ENCODE measurements around the gene COL4A2.

Gene COL4A2

GRCh38 chr13:110448230-110448629 is 141.1 kb downstream of the COL4A2 start:
- in situ Hi-C loops (cut with MboI; ENCODE audit: low sequenced_read_pairs) = no loop called here

- in situ Hi-C loops (cut with MboI; ENCODE audit: low sequenced_read_pairs) = no loop called here
These were observed 141.6 kb downstream of the COL4A2 start for GRCh38 chr13:110448677-110449076.

DNA sequence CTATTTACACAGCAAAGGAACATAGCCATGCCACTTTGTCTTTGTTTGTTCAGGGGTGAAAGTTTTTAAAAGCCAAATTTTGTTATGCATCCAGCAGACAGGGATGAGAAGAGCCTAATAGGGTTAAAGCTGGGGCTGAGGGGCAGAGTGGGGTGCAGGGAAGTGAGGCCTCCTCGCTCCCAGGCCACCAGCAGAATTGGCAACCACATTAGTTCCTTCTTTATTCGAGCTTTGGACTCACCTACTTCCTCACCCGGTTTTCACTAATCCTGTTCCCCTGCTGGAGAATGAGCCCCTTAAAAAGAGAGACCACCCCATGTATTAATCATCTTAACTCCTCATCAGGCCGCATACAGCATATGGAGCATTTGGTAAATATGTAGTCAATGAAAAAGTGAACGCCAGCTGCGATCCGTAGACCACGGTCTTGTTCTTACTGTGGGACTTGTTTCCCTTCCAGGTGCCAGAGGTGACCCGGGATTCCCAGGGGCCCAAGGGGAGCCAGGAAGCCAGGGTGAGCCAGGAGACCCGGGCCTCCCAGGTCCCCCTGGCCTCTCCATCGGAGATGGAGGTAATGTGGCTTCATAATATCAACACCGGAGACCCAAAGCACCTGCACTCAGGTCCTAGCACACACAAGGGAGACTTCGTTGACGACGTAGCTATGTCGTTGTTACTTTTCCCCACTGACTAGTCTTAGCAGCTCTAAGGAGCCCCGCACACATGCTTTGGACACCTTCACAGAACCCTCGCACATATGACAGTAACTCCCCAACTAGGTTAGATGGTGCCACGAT is 142.3 kb downstream of the COL4A2 start:
- in situ Hi-C loops (cut with MboI; ENCODE audit: low sequenced_read_pairs) = loop anchor here (25.0 kb wide), 1 partner anchor 113 kb away; the partner anchor contains the start of gene RAB20

DNA sequence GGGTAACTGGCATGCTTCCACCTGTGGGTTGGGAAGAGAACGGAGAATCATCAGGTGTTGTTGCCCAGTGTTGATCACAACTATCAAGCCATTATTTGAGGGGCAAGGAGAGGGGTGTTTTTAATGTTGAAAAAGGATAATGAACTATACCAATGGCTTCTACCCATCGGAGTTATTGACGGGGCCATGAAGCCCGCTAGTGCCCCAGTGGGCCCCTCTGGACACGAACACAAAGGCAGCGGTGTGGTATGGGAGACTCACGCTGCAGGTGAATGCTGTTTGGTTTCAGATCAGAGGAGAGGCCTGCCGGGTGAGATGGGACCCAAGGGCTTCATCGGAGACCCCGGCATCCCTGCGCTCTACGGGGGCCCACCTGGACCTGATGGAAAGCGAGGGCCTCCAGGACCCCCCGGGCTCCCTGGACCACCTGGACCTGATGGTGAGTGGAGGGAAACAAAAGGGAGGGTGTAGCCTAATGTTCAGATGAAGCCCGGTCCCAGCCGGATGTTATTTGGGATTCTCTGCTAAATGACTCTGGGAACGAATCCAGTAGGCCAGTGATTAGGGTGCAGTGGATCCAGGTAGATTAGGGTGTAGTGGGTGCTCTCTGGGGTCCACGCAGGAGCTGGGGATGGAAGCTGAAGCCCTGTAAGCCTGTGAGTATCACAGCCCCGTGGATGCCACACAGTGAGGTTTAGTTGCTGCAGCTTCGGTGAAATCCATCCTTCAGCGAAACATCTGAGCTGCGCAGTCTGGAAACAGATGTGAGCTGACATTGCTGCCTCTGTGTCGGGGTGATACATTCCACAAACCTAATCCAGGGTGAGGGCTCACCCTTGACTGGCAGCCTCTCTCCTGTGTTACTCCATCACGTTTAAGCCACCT is 143.2 kb downstream of the COL4A2 start:
- in situ Hi-C loops (cut with MboI; ENCODE audit: low sequenced_read_pairs) = loop anchor here (25.0 kb wide), 1 partner anchor 112 kb away; the partner anchor contains the start of gene RAB20

DNA sequence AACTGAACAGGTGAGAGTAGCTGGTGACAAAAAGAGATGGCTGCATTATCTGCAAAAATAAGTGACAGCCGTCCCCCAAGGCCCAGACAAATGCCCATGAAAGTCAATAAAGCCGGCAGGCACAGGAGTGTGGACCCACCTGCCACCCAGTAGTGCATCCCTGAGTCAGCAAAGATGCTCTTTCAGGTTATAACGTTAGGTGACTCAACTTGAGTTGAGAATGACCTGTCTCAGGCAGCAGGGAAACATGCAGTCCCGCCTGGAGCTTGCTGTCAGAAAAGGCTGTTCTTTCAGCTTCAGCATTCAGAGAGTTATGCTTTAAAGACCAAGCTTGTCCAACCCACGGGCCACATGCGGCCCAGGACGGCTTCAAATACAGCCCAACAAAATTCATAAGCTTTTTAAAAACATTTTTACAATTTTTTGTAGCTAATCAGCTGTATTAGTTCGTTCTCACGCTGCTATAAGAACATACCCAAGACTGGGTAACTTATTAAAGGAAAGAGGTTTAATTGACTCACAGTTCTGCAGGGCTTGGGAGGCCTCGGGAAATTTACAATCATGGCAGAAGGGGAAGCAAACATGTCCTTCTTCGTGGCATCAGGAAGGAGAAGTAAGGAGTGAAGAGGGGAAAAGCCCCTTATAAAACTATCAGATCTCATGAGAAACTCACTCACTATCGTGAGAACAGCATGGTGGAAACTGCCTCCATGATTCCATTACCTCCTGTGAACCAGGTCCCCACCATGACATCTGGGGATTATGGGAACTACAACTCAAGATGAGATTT is 144.1 kb downstream of the COL4A2 start:
- in situ Hi-C loops (cut with MboI; ENCODE audit: low sequenced_read_pairs) = loop anchor here (25.0 kb wide), 1 partner anchor 111 kb away; the partner anchor contains the start of gene RAB20

- in situ Hi-C loops (cut with MboI; ENCODE audit: low sequenced_read_pairs) = loop anchor here (25.0 kb wide), 1 partner anchor 109 kb away; the partner anchor contains the start of gene RAB20
These were observed 146.0 kb downstream of the COL4A2 start for GRCh38 chr13:110453091-110453490.

- in situ Hi-C loops (cut with MboI; ENCODE audit: low sequenced_read_pairs) = loop anchor here (25.0 kb wide), 1 partner anchor 109 kb away; the partner anchor contains the start of gene RAB20
These were observed 146.7 kb downstream of the COL4A2 start for GRCh38 chr13:110453797-110454196.

DNA sequence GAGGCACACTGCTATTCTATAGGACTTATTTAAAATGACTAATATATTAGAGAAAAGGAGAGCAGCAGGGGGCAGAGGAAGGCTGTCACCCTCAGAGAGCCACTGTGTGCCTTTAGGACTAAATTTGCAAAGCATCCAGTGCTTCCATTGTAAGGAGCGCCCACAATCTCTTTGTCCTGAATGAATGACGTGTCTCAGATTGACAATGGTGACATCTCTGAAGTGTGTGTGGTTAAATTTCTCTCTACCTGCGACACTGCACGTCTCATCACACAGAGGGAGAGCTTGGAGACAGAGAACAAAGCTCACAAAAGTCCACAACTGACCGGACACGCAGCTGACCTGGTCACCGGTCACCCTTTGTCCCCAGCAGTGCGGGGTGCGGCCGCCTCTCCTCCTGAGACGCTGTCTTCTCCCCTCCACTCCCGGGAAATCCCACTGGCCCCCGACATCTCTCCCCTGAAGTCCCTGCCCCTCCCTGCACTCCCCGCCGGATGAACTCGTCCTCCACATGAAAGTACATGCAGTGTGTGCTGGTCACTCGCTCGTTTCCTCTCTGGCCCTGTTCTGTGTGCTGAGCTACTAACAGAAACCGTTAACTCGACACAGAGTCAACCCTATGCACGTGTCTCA is 147.3 kb downstream of the COL4A2 start:
- in situ Hi-C loops (cut with MboI; ENCODE audit: low sequenced_read_pairs) = loop anchor here (25.0 kb wide), 1 partner anchor 108 kb away; the partner anchor contains the start of gene RAB20

- in situ Hi-C loops (cut with MboI; ENCODE audit: low sequenced_read_pairs) = loop anchor here (25.0 kb wide), 1 partner anchor 107 kb away; the partner anchor contains the start of gene RAB20
These were observed 147.9 kb downstream of the COL4A2 start for GRCh38 chr13:110454956-110455355.

DNA sequence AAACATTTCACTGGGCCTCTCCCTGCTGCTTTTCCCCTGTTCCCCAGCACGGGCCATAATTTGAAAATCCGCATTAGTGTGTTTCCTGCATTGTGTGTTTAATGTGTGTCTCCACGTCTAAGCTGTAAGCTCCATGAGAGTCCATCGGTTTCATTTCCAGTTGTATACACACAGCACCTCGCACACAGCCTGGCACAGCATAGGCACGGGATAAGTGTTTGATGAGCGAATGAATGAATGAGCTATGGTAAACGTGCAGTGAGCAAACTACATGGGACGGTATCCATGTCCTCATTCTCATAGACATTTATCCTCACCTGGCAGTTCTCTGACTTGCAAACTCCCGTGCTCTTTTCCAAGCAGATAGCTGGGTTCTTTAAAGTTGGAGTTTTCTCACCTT is 148.4 kb downstream of the COL4A2 start:
- in situ Hi-C loops (cut with MboI; ENCODE audit: low sequenced_read_pairs) = loop anchor here (25.0 kb wide), 1 partner anchor 107 kb away; the partner anchor contains the start of gene RAB20

GRCh38 chr13:110455941-110456340 is 148.9 kb downstream of the COL4A2 start:
- in situ Hi-C loops (cut with MboI; ENCODE audit: low sequenced_read_pairs) = loop anchor here (25.0 kb wide), 1 partner anchor 106 kb away; the partner anchor contains the start of gene RAB20

GRCh38 chr13:110456550-110456949 is 149.5 kb downstream of the COL4A2 start:
- in situ Hi-C loops (cut with MboI; ENCODE audit: low sequenced_read_pairs) = loop anchor here (25.0 kb wide), 1 partner anchor 106 kb away; the partner anchor contains the start of gene RAB20

DNA sequence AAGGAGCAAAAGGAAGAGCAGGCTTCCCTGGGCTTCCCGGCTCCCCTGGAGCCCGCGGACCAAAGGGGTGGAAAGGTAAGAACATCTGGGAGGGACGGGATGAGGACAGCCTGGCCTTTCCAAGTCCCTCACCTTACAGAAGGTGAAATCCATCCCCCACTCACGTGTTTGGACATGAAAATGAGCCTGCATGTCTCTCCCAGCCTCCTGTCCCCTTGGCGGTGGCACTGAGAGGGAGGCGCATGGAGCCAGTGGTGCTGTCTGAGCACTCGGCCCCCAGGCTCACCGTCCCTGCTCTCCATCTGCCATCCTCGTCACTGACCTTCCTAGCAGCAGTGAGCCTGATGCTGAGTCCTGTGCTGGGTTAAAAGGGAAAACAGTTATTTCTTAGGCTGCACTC is 150.3 kb downstream of the COL4A2 start:
- in situ Hi-C loops (cut with MboI; ENCODE audit: low sequenced_read_pairs) = loop anchor here (25.0 kb wide), 1 partner anchor 105 kb away; the partner anchor contains the start of gene RAB20

- in situ Hi-C loops (cut with MboI; ENCODE audit: low sequenced_read_pairs) = loop anchor here (25.0 kb wide), 1 partner anchor 104 kb away; the partner anchor contains the start of gene RAB20
These were observed 150.9 kb downstream of the COL4A2 start for GRCh38 chr13:110458017-110458416.

- in situ Hi-C loops (cut with MboI; ENCODE audit: low sequenced_read_pairs) = loop anchor here (25.0 kb wide), 1 partner anchor 104 kb away; the partner anchor contains the start of gene RAB20
These were observed 151.7 kb downstream of the COL4A2 start for GRCh38 chr13:110458594-110459365.

DNA sequence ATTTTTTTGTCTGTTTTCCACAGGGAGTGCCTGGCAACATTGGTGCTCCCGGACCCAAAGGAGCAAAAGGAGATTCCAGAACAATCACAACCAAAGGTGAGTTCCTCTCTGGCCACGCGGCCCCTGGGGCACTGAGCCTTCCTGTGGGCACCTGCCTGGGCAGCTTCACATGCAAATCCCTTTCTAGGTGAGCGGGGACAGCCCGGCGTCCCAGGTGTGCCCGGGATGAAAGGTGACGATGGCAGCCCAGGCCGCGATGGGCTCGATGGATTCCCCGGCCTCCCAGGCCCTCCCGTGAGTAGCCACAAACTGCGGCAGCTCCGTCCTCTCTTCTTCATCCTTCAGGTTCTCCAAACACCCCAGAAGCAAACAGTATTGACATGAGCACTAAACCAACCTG is 155.0 kb downstream of the COL4A2 start:
- in situ Hi-C loops (cut with MboI; ENCODE audit: low sequenced_read_pairs) = loop anchor here (25.0 kb wide), 1 partner anchor 100 kb away; the partner anchor contains the start of gene RAB20

DNA sequence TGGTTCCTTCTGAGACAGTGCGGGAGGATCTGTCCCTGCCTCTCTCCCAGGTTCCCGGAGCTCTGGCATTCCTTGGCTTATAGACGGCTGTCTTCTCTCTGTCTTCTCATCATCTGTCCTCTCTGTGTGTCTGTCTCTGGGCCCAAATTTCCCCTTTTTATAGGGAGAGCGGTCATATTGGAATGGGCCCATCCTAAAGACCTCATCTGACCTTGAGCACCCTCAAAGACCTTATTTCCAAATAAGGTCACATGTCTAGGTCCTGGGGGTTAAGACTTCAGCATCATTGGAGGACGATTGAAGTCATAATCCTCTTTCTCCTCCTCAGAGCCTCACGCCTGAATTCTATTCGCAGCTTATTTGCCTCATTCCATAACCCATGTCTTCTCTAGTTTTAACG is 156.1 kb downstream of the COL4A2 start:
- in situ Hi-C loops (cut with MboI; ENCODE audit: low sequenced_read_pairs) = loop anchor here (25.0 kb wide), 1 partner anchor 99 kb away; the partner anchor contains the start of gene RAB20

DNA sequence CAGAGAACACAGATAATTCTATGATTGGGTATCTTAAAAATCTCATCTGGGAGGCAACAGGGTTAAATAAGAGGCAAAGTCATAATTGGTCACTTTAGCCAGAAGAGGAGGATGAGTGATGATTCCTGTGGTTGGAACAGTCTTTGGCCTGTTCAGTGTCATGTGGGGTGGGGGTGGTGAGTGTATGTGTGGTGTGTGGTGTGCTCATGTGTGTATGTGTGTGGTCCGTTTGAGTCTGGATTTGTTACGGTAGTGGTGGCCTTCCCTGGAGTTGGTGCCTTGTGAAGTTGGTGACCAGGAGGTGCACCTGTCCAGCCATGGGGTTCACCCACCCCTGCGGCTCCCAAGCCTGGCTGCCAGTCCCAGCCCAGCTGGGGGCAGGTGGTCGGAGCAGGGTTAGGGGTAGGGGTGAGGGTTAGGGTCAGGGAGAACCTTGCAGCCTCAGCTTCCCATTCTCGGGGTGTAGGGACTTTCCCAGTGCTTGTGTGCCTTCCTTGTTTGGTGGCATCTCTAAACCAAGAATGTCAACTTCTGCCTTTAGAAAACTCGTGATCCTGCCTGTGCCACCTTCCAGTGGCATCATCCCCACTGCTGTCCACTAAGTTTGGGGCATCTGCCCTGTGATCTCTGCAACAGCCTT is 156.9 kb downstream of the COL4A2 start:
- in situ Hi-C loops (cut with MboI; ENCODE audit: low sequenced_read_pairs) = loop anchor here (25.0 kb wide), 1 partner anchor 98 kb away; the partner anchor contains the start of gene RAB20

All from HL-60/S4 treated with retinoic acid at 250 ng/mL for 4 days and 3 days (cell line).